CD4-positive, alpha-beta T cell treated with Interleukin-17A for 4 hours (primary cell): Measurements from ENCODE around the gene TM9SF4.
"Not testable (repeated sequence)": the region's sequence is repeated elsewhere in the genome, so short reads cannot be mapped to it uniquely, and the experiment has no call there.

ENCODE experiments used
- DNase-seq: peaks from one replicate; pipeline ENCODE4 v3.0.0-alpha.2; 2020; ENCODE audit warnings: mixed read lengths

Gene TM9SF4

DNA sequence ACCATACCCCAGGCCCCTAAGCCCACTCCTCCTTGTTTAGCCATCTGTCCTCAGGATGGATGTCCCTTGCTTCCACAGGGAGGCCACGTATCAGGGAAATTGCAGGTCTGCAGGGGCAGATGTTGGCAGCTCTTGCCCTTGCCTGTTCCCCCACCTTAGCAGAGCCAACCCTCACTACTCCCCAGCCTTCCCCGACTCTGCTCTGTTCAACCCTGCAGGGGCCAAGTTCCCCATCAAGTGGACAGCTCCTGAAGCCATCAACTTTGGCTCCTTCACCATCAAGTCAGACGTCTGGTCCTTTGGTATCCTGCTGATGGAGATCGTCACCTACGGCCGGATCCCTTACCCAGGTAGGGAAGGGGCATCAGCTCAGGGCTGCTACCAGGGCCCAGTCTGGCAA lies 10.7 kb upstream of the TM9SF4 start:
- DNase-seq = no peak

DNA sequence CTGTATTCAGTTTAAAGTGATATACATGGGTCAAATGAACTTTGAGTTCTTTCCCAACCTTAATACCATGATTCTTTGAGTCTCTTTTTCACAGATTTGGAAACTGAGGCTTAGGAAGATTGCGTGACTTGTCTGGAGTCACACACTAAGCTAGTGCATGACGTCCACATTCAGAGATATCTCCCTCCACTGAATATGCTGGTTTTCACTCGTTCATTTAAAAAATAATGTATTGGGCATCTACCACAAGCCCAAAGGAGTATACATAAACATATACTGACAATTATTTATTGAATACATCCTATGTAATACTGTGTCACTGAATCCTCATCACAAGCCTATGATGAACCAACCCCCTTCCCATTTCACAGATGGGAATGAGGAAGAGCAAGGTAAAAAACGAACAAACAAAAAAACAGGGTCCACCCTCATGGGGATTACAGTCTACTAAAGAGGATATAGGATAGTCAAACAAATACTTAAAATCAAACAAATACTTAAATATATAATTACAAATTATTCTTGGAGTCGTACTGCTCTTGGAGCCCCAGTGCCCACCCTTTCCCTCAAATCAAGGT lies 611 bp upstream of the TM9SF4 start:
- DNase-seq = no peak

DNA sequence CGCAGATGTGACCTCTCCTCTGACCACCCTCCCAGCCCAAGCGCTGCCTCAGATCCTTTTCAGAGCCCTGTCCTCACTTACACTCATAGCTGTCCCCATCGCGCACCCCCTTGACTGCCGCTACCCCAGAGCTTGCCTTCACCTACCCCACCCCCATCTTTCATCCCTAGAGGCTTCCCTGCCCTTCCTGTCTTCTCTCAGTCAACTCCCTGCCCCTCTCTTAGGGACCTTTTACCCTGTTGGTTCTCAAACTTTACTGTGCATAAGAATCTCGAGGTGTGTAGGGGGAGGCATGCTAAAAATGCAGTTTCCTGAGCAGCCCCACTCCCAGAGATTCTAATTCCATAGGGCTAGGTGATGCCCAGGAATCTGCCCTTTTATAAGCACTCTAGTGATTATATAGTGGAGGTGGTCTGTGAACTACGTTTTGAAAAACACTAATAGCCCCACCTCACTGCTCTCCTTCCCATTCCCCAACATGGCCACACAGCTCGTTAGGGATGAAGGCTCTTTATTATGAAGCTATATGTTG lies 725 bp downstream of the TM9SF4 start:
- DNase-seq = no peak

DNA sequence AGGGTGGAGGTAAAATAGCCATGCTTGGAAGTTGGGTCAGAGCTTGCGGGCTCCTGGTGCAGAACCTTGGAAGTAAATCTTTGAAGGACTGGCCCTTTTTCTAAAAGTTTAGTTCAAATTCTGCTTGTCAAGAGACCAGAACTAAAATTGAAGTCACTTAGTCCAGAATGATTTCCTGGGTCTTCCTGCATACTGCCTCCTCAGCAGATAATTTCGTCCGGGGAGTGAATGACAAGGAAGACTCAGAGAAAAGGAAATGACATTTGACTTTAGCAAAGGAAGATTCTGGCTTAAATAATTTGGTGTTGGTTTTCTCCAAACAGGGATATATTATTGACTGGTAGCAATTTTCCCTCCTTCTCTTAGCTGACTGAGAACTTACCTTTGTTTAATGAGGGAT lies 1.2 kb downstream of the TM9SF4 start:
- no peak for DNase-seq

DNA sequence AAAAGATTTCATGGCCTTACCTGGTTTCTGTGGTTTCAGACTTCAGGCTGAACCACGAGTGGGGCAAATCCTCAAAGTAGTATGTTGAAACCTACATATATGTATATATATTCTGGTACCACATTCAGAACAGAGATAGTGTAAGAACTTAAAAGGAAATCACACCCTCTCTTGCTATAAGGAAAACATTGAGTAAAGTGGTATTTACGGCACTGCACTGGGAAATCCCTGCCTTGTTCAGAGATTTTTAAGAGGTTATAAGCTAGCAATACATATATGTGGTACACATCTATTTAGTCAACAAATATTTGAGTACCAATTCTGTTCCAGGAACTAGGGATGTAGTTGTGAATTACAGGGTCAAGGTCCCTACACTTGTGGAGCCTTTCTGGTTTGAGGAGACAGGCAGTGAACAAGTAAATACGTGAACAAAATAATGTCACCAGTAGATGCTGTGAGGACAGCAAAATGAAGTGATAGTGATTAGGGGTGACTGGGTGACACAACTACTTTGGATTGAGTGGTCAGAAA lies 1.7 kb downstream of the TM9SF4 start:
- DNase-seq = no peak

DNA sequence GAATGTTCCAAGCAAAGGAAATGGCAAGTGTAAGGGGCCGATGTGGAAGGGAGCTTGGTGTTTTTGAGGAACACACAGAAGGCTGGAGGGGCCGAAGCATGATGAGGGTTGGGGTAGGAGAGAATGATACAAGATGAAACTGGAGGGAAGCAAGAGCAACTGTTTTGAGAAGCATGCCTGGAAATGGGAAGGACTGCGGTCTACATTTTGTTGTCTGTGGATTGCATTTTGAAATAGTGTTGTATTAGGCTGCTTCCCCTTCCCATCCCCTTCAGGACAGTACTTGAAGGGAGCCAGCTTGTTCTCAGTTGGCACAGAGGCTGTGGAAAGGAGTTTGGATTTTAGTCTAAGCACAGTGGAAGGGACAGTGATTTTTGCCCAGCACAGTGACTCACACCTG lies 2.2 kb downstream of the TM9SF4 start:
- DNase-seq = no peak

DNA sequence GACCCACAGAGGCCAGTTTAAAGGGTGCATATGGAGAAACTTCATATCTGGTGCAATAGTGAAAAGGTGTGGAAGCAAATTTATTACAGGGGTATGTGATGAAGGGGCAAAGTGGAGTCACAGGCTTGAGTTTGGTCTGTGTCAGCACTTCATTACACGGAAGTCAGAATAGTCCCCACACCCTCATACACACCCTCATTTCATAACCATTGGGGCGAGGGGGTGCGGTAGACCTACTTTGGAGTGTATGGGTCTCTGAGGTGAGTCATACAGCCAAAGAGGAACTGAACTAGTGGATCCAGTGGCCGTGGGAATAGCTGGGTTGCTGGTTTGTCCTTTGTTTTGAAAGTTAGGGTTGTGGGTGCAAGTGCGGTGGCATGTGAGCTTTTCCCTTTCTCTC lies 3.3 kb downstream of the TM9SF4 start:
- no peak for DNase-seq

DNA sequence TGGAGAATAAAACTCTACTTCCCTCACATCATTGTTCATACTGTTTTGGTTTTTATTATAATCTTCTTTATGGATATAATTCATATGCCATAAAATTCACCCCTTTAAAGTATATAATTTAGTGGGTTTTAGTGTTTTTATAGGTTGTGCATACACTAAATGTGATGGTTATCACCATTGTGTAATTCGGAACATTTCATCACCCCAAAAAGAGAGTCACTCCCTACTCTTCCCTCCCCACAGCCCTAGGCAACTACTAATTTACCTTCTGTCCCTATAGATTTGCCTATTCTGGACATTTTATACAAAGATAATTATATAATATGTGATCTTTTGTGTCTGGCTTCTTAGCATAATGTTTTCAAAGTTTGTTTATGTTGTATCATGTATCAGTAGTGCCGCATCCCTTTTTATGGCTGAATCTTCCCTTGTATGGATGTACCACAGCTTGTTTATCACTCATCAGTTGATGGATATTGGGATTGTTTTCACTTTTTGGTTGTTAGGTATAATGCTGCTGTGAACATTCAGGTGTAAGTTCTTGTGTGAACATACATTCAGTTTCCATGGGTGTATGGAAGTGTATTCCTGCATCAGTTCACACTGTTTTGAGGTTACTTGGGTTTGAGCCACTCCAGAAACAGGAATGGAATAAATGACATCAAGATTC lies 4.2 kb downstream of the TM9SF4 start:
- DNase-seq = no peak

DNA sequence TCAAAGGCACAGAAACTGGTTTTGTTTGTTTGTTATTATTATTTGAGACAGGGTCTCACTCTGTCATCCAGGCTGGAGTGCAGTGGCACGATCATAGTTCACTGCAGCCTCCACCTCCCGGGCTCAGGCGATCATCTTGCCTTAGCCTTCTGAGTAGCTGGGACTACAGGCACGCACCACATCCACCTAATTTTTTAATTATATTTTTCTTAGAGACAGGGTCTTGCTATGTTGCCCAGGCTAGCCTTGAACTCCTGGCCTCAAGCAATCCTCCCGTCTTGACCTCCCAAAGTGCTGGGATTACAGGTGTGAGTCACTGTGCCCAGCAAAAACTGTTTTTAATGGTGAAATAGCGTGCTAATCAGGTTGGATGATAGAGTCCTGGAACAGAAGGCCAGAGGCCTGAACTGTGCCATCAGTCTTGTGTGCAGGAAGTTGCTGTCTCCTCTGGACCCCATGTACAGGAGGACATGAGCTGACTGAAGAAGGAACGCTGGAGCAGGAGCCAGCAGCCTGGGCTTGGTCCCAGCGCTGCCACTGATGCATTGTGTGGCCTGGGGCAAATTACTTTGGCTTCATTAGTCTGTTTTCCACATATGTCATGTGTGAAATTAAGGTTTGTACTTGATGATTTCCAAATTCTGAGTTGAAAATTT lies 4.9 kb downstream of the TM9SF4 start:
- DNase-seq = no peak

DNA sequence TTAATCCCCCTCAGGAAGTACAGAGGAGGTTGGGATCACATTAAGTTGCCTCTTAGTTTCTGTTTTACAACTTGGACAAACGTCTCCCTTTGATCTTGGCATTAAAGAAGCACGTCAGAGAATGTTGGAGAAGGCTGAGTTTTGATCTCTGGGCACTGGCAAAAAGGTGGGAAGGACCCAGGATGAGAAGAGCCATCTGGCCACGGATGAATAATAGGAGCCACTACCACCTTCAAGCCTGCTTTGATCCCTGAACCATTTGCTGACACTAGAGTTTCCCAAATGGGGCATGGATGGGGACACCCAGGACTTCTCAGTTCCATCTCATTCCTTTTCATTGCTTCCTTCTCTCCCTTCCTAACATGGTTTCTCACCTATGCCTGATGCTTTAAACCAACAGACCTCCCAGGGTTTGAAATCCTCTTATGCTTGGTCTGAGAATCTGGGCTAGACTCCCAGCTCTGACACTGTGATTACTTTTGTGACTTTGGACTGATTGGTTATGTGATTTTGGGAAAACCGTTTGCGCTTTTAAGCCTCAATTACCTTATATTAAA lies 5.8 kb downstream of the TM9SF4 start:
- no peak for DNase-seq

DNA sequence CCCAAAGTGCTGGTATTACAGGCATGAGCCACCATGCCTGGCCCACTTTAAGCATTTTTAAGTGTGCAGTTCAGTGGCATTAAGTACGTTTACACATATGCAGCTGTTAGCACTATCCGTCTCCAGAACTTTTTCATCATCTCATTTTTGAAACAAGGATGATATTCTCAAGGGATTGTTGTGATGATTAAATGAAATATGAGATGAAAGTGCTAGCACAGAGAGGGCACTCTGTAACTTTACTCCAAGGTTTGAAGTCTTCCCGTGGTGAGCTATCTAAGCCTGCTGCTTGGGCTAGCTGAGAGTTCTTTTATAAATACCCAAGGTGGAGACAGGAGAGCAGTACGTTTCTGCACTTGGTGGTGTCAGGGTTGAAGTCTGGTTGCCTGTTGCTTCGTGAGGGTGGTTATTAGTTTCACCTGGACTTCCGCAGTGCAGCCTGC lies 6.6 kb downstream of the TM9SF4 start:
- no peak for DNase-seq

DNA sequence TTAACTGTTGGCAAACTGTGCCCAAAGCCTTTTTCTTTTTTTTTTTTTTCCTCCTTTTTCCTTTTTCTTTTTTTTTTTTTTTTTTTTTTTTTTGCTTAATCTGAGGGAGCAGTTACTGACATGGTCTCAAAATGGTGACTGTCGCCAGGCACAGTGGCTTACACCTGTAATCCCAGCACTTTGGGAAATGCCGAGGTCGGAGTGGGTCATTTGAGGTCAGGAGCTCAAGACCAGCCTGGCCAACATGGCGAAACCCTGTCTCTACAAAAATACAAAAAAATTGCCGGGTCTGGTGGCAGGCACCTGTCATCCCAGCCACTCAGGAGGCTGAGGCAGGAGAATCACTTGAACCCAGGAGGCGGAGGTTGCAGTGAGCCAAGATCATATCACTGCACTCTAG lies 7.3 kb downstream of the TM9SF4 start:
- not testable (repeated sequence) for DNase-seq

DNA sequence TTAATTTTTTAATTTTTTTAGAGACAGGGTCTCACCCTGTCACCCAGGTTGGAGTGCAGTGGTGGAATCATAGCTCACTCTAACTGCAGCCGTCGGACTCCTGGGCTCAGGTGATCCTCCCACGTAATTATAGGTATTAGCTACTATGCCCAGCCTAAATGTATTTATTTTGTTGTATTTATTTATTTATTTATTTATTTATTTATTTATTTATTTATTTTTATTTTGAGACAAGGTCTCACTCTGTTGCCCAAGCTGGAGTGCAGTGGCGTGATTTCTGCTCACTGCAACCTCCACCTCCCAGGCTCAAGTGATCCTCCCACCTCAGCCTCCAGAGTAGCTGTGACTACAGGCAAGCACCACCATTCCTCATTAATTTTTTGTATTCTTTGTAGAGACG lies 8.9 kb downstream of the TM9SF4 start:
- not testable (repeated sequence) for DNase-seq

DNA sequence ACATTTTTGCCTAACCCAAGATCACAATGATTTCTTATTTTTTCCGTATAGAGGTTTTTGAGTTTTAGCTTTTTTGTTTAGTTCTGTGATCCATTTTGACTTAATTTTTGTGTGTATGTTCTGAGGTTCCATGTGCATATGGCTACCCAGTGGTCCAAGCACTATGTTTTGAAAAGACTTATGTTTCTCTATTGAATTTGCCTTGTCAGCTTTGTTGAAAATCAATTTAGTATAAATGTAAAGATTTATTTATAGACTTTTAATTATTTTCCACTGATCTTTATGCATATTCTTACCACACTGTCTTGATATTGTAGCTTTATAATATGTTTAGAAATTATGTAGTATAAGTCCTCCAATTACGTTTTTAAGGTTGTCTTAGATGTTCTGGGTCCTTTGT lies 10.2 kb downstream of the TM9SF4 start:
- no peak for DNase-seq

DNA sequence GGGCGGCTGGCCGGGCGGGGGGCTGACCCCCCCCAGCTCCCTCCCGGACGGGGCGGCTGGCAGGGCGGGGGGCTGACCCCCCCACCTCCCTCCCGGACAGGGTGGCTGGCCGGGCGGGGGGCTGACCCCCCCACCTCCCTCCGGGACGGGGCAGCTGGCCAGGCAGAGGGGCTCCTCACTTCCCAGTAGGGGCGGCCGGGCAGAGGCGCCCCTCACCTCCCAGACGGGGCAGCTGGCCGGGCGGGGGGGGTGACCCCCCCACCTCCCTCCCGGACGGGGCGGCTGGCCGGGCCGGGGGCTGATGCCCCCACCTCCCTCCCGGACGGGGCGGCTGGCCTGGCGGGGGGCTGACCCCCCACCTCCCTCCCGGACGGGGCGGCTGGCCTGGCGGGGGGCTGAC lies 12.4 kb downstream of the TM9SF4 start:
- DNase-seq = not testable (repeated sequence)

DNA sequence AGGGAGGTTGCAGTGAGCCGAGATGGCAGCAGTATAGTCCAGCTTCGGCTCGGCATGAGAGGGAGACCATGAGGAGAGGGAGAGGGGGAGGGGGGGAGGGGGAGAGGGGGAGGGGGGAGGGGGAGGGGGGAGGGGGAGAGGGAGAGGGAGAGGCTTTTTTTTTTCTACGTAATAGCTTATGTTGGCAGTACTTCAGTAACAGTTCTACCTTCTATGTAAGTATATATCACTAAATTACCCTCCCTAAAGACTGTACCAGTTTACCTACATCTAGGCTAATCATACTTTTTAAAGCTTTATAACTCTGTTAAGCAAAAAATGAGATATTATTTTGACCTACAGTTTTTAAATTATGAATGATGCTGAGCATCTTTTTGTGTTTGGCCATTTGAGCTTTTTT lies 13.6 kb downstream of the TM9SF4 start:
- DNase-seq = no peak

DNA sequence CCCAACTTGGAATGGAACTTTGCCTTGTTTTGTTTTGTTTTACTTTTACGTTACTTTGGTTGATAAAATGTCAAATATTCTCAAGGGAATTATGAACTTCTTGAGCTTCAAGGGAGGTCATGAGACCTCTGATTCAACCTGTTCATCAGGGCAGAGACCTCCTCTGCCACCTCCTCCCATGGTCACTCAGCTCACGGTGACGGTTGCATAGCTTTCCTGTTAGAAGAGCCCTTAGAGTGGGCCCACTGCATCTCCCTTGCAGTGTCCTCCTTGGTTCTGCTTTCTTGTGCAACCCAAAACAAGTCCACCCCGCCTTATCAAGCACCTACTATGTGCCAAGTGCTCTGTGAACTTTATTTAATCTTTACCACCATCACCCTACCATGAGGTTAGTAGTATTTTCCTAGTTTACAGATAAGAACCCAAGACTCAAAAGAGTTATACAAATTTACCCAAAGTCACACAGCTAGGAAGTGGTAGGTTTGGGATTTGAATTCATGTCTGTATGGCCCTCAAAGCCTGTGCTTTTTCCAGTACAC lies 15.5 kb downstream of the TM9SF4 start:
- no peak for DNase-seq

DNA sequence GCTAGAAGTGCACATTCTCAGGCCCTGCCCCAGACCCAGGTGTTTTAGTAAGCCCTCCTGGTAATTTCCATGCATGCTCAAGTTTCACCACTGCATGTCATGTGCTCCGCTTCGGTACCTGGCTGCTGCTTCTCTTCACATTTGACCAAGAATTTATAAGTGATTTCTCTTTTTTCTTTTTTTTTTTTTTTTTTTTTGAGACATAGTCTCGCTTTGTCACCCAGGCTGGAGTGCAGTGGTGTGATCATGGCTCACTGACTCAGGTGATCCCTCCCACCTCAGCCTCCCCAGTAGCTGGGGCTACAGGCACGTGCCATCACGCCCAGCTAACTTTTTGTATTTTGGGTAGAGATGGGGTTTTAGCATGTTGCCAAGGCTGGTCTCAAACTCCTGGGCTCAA lies 16.0 kb downstream of the TM9SF4 start:
- no peak for DNase-seq

DNA sequence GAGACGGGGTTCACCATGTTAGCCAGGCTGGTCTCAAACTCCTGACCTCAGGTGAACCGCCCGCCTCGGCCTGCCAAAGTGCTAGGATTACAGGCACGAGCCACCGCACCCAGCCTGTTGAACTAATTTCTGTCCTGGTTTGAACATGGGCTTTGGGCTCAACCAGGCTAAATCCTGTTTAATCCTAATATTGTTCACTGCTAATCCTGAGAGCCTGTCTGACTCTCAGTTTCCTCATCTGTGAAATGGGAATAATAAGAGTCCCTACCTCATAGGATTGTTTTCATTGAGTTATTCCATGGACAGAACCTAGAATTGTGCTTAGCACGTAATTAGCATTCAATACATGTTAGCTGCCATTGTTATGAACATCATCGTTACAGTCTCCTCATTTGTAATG lies 17.4 kb downstream of the TM9SF4 start:
- DNase-seq = no peak

DNA sequence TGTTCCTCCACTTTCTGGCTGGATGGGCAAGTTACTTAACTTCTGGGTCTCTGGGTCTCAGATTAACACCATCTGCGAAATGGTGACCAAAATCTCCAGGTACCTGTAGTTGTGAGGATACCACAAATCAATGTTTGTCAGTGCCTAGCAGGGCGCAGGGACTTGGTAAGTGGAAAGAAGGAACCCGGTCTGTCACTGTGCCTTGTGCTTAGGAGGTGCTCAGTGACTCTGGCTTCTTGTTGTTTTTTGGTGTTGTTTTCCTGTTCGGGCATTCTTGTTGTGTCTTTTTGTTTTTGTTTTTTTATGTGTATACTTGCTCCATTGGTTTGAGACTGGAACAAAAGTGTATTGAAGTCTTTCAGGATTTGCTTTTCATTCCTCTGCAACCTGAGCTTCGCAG lies 17.8 kb downstream of the TM9SF4 start:
- no peak for DNase-seq

DNA sequence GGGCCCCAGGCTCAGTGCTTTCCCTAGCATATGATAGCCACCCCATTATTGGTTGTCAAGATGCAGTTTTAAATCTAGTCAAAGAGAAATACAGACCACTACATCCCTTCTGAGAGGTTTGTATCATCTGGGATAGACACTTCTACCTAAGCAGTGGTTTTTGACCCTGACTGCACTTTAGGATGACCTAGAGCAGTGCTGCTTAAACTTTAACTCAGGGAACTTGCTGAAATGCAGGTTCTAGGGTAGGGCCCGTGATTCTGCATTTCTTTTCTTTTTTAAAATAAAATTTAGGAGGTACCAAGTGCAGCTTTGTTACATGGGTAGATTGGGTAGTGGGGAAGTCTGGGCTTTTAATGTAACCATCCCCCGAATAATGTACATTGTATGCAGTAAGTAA lies 18.7 kb downstream of the TM9SF4 start:
- no peak for DNase-seq

DNA sequence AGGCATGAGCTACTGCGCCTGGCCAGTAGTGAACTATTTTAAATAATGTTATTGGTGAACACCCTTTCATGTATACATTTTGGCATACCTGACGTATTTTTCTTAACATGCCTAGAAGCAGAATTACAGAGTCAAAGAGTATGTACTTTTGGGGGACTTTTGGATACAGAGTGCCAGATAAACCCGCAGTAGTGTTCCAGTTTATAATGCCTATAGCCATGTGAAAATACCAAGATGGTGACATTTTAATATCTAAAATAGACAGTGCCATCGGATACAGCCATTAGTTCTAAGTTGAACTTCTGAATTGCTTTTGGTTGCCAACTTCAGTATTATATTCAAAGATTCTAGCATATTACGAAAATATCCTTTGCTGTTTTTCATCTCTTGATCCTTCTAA lies 20.3 kb downstream of the TM9SF4 start:
- DNase-seq = no peak

DNA sequence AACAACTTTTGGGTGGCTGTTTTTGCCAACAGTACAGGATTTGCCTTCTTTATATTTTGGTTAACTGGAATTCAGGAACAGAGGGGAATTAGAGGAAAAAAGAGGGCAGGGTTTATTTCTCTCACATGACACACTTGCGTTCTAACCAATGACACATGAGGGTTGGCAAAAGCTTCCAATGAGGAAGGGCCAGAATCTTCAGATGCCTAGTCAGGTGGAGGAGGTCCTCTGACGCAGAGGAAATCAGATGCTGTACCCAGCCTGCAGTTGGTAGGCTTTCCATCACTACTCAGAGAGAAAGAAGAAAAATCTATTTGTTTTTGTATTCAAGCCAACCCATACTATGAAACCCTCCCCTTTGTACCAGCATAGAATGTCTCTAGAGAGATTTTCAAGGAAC lies 20.8 kb downstream of the TM9SF4 start:
- DNase-seq = no peak
